ENCODE measurements around the gene CT55. TPM values are rescaled to one million over a fixed set of nuclear protein-coding genes. Genes with fewer than 3 reads are reported as not detected.

Gene CT55
- total and polyA plus RNA-seq, 2 experiments from 2014 or later = not detected

- H3K4me1 Mint-ChIP-seq = no peaks in the 10 kb centered on the region
- no peak overlapping the region for H2AFZ ChIP-seq
- no peaks in the 10 kb centered on the region for H3K4me1 ChIP-seq (ENCODE audit: insufficient read depth)
- H3K27ac ChIP-seq (ENCODE audit: low read depth) = no peak overlapping the region
- no peaks in the 10 kb centered on the region for H3K36me3 ChIP-seq (ENCODE audit: insufficient read depth)
- DNase-seq (ENCODE audit: low spot score) (peak; percentile 51), ATAC-seq (peak; percentile 89)
- H3K9me2 ChIP-seq (ENCODE audit: insufficient read depth) = 0 out of 2 replicates have a peak, but pooled peaks cover 4% of the 10 kb centered on the region
- H3K36me3 Mint-ChIP-seq (ENCODE audit: low read depth) = no peaks in the 10 kb centered on the region
- H3K79me2 ChIP-seq (replicated peaks; ENCODE audit: insufficient read depth) = no peaks in the 10 kb centered on the region
- no peak overlapping the region for H3K27ac Mint-ChIP-seq
- H4K20me1 ChIP-seq (replicated peaks; ENCODE audit: insufficient read depth) = no peaks in the 10 kb centered on the region
- TF ChIP-seq, protein P1, sequence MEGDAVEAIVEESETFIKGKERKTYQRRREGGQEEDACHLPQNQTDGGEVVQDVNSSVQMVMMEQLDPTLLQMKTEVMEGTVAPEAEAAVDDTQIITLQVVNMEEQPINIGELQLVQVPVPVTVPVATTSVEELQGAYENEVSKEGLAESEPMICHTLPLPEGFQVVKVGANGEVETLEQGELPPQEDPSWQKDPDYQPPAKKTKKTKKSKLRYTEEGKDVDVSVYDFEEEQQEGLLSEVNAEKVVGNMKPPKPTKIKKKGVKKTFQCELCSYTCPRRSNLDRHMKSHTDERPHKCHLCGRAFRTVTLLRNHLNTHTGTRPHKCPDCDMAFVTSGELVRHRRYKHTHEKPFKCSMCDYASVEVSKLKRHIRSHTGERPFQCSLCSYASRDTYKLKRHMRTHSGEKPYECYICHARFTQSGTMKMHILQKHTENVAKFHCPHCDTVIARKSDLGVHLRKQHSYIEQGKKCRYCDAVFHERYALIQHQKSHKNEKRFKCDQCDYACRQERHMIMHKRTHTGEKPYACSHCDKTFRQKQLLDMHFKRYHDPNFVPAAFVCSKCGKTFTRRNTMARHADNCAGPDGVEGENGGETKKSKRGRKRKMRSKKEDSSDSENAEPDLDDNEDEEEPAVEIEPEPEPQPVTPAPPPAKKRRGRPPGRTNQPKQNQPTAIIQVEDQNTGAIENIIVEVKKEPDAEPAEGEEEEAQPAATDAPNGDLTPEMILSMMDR (conservative IDR thresholded peaks at IDR 0.05; ENCODE audit: low read depth in 2 of 2) = peak in 1 of 2 experiments; percentile 53; a peak in 2 of 4 replicates
- TF ChIP-seq, protein P2, sequence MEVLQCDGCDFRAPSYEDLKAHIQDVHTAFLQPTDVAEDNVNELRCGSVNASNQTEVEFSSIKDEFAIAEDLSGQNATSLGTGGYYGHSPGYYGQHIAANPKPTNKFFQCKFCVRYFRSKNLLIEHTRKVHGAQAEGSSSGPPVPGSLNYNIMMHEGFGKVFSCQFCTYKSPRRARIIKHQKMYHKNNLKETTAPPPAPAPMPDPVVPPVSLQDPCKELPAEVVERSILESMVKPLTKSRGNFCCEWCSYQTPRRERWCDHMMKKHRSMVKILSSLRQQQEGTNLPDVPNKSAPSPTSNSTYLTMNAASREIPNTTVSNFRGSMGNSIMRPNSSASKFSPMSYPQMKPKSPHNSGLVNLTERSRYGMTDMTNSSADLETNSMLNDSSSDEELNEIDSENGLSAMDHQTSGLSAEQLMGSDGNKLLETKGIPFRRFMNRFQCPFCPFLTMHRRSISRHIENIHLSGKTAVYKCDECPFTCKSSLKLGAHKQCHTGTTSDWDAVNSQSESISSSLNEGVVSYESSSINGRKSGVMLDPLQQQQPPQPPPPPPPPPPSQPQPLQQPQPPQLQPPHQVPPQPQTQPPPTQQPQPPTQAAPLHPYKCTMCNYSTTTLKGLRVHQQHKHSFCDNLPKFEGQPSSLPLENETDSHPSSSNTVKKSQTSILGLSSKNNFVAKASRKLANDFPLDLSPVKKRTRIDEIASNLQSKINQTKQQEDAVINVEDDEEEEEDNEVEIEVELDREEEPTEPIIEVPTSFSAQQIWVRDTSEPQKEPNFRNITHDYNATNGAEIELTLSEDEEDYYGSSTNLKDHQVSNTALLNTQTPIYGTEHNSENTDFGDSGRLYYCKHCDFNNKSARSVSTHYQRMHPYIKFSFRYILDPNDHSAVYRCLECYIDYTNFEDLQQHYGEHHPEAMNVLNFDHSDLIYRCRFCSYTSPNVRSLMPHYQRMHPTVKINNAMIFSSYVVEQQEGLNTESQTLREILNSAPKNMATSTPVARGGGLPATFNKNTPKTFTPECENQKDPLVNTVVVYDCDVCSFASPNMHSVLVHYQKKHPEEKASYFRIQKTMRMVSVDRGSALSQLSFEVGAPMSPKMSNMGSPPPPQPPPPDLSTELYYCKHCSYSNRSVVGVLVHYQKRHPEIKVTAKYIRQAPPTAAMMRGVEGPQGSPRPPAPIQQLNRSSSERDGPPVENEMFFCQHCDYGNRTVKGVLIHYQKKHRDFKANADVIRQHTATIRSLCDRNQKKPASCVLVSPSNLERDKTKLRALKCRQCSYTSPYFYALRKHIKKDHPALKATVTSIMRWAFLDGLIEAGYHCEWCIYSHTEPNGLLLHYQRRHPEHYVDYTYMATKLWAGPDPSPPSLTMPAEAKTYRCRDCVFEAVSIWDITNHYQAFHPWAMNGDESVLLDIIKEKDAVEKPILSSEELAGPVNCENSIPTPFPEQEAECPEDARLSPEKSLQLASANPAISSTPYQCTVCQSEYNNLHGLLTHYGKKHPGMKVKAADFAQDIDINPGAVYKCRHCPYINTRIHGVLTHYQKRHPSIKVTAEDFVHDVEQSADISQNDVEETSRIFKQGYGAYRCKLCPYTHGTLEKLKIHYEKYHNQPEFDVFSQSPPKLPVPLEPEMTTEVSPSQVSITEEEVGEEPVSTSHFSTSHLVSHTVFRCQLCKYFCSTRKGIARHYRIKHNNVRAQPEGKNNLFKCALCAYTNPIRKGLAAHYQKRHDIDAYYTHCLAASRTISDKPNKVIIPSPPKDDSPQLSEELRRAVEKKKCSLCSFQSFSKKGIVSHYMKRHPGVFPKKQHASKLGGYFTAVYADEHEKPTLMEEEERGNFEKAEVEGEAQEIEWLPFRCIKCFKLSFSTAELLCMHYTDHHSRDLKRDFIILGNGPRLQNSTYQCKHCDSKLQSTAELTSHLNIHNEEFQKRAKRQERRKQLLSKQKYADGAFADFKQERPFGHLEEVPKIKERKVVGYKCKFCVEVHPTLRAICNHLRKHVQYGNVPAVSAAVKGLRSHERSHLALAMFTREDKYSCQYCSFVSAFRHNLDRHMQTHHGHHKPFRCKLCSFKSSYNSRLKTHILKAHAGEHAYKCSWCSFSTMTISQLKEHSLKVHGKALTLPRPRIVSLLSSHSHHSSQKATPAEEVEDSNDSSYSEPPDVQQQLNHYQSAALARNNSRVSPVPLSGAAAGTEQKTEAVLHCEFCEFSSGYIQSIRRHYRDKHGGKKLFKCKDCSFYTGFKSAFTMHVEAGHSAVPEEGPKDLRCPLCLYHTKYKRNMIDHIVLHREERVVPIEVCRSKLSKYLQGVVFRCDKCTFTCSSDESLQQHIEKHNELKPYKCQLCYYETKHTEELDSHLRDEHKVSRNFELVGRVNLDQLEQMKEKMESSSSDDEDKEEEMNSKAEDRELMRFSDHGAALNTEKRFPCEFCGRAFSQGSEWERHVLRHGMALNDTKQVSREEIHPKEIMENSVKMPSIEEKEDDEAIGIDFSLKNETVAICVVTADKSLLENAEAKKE (CRISPR knock-in tag; IDR thresholded peaks at IDR 0.05) = no peak
- no peak overlapping the region for H3K4me3 Mint-ChIP-seq
- no peak overlapping the region for H3K4me3 ChIP-seq
- no peaks in the 10 kb centered on the region for H3K9me3 Mint-ChIP-seq
- H3K27me3 ChIP-seq (ENCODE audit: insufficient read depth) = no peaks in the 10 kb centered on the region
- H3F3A ChIP-seq (replicated peaks; ENCODE audit: low read depth) = no peaks in the 10 kb centered on the region
- H3K27me3 Mint-ChIP-seq (ENCODE audit: insufficient read depth, low read depth, poor library complexity) = peaks cover 6% of the 10 kb centered on the region
- H3K4me2 ChIP-seq = no peak overlapping the region
Observed at GRCh38 chrX:135194684-135195083, 23.5 kb upstream of the CT55 start.

- no peak overlapping the region for H3K4me2 ChIP-seq
- Mint-ChIP-seq H3K27me3 (ENCODE audit: insufficient read depth, low read depth, poor library complexity) (peaks cover 6% of the 10 kb centered on the region), H3K27ac (no peak overlapping the region), H3K4me1 (no peaks in the 10 kb centered on the region), H3K9me3 (no peaks in the 10 kb centered on the region), H3K4me3 (no peak overlapping the region), H3K36me3 (ENCODE audit: low read depth) (no peaks in the 10 kb centered on the region)
- no peaks in the 10 kb centered on the region for H3K27me3 ChIP-seq (ENCODE audit: insufficient read depth)
- H3K9me2 ChIP-seq (ENCODE audit: insufficient read depth) = 0 out of 2 replicates have a peak, but pooled peaks cover 4% of the 10 kb centered on the region
- no peaks in the 10 kb centered on the region for H3K4me1 ChIP-seq (ENCODE audit: insufficient read depth)
- no peak for ATAC-seq
- no peaks in the 10 kb centered on the region for H3K79me2 ChIP-seq (replicated peaks; ENCODE audit: insufficient read depth)
- no peaks in the 10 kb centered on the region for H4K20me1 ChIP-seq (replicated peaks; ENCODE audit: insufficient read depth)
- H3K4me3 ChIP-seq = no peak overlapping the region
- DNase-seq (ENCODE audit: low spot score) = no peak
- H3F3A ChIP-seq (replicated peaks; ENCODE audit: low read depth) = no peaks in the 10 kb centered on the region
- H3K27ac ChIP-seq (ENCODE audit: low read depth) = no peak overlapping the region
- no peak overlapping the region for H2AFZ ChIP-seq
- H3K36me3 ChIP-seq (ENCODE audit: insufficient read depth) = no peaks in the 10 kb centered on the region
- TF ChIP-seq ZNF331 (CRISPR knock-in tag; IDR thresholded peaks at IDR 0.05; ENCODE audit: low read depth) (no peak), NANOG (IDR thresholded peaks at IDR 0.05; ENCODE audit: borderline replicate concordance) (no peak), CREB1 (CRISPR knock-in tag; IDR thresholded peaks at IDR 0.05; ENCODE audit: low read depth) (no peak), STAT1 (IDR thresholded peaks at IDR 0.05; ENCODE audit: unreplicated experiment) (no peak)
- TF ChIP-seq, protein P3, sequence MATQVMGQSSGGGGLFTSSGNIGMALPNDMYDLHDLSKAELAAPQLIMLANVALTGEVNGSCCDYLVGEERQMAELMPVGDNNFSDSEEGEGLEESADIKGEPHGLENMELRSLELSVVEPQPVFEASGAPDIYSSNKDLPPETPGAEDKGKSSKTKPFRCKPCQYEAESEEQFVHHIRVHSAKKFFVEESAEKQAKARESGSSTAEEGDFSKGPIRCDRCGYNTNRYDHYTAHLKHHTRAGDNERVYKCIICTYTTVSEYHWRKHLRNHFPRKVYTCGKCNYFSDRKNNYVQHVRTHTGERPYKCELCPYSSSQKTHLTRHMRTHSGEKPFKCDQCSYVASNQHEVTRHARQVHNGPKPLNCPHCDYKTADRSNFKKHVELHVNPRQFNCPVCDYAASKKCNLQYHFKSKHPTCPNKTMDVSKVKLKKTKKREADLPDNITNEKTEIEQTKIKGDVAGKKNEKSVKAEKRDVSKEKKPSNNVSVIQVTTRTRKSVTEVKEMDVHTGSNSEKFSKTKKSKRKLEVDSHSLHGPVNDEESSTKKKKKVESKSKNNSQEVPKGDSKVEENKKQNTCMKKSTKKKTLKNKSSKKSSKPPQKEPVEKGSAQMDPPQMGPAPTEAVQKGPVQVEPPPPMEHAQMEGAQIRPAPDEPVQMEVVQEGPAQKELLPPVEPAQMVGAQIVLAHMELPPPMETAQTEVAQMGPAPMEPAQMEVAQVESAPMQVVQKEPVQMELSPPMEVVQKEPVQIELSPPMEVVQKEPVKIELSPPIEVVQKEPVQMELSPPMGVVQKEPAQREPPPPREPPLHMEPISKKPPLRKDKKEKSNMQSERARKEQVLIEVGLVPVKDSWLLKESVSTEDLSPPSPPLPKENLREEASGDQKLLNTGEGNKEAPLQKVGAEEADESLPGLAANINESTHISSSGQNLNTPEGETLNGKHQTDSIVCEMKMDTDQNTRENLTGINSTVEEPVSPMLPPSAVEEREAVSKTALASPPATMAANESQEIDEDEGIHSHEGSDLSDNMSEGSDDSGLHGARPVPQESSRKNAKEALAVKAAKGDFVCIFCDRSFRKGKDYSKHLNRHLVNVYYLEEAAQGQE (IDR thresholded peaks at IDR 0.05; ENCODE audit: unreplicated experiment) = no peak
- TF ChIP-seq, protein P1 (conservative IDR thresholded peaks at IDR 0.05; ENCODE audit: low read depth in 2 of 2) = no peak
Observed at GRCh38 chrX:135193740-135194139, 22.5 kb upstream of the CT55 start.

All from GM23338 (cell line).